Stimulated activated CD4-positive, alpha-beta T cell treated with anti-CD3 and anti-CD28 coated beads, Interleukin-15, amount 100 ng/mL, for 48 hours (primary cell): ENCODE results near the gene MTX3.
A peak's percentile ranks its signal among the peaks of the same experiment; 100 is the strongest.

Experiments
- DNase-seq, 2 donors: peaks; one replicate each; pipeline ENCODE4 v3.0.0-alpha.2; 2020; ENCODE audit warnings: low read depth in 2 of 2

MTX3 gene

DNA sequence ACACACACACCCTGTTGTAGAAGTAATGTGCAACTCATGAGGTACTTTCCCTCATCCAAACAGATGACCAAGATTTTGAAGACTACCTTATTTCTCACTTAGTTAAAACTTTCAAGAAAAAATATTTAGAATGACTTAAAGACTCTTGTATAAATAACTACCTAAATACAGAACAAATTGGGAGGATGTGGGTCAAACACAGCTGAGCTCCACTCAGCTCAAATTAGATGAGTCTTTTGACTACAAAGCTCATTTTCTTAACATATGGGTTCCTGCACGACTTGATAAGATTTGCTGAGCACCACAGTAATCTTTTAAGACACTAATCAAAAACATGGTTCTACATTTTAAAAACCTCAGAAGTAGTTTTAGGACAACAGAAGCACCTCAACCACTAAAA, 8.9 kb downstream of the MTX3 start:
- no peak for DNase-seq

DNA sequence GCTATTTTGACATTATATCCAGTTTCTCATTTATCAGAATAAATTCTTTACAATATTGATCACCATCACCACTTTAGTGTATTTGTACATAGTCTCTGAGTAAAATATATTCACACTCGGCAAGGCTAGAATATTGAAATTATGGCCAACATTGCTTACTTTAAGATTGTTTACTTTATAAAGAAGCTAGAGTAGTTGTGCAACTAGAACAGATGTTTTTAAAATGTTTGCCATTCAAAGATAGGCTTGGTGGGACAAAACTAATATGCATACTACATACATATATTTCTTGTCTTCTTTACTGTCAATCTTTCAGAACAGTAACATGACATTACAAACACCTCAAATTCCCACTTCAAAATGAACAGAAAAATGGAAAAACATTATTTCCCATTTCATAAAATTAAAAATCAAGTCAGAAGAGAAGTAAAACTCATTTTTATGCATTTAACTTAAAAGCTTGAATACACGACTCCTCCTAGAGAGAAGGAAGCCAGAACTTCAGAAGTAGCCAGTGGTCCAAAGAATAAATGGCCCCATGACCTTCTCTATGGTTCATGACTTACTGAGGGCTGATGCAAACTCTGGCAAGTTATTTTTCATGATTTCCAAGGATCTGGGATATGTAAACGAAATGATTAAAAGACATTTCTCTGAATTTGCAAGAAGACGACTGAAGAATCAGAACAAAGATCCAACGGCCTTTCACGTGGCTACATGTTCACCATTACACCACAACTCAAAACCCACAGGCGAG, 14.1 kb downstream of the MTX3 start:
- no peak for DNase-seq

DNA sequence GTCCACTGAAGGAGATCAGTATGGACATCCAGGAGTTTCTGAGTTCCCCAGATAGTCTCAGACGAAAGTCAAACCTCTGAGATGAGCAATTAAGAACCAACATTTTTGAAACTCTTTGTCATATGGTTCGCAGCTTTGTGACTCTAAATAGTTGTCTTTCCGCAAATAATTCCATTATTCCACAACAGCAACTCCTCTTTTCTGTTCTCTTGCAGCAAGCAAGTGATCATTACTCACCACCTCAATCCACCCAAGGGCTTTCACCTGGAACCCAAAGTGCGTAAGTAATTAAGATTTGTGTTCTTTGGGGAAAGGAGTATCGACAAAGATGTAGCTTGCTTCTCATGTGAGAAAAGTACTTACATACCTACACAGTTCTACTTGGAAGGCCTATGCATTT, 15.6 kb downstream of the MTX3 start:
- no peak for DNase-seq

DNA sequence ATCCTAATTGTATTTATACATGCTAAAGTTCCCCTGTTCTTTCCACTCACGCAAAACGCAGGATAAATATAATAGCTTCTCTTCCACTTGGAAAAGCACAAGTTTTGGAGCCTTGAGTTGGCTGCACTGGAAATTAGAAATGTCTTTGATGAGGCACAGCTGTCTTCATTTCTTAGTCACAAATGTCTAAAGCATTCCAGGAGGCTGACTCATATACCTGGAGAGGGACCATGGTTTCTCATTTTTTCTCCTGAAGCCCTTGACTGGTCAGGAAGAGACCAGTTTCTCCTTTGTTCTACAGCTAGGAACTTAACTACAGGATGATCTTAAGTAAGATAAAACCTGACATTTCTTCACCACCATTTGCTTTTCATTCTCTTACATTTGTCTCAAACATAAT, 16.2 kb downstream of the MTX3 start:
- DNase-seq, result no peak

DNA sequence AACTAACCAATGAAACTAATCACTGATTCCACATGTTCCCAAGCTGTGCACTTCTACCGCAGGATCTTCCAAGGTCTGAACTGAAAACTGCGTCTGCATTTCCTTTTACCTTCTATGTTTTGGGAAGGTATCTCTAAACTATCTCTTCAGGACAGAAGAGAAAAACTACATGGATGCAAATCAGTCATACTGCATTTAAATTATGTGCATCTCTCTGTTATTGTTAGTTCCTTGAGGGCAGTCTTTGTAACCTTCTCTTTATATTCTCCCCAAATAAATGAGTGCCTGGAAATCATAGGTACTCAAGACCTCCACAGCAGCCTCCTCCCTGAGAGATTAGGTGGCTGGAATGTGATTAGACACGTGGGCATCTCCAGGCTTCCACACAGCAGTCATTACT, 17.1 kb downstream of the MTX3 start:
- DNase-seq, result no peak

DNA sequence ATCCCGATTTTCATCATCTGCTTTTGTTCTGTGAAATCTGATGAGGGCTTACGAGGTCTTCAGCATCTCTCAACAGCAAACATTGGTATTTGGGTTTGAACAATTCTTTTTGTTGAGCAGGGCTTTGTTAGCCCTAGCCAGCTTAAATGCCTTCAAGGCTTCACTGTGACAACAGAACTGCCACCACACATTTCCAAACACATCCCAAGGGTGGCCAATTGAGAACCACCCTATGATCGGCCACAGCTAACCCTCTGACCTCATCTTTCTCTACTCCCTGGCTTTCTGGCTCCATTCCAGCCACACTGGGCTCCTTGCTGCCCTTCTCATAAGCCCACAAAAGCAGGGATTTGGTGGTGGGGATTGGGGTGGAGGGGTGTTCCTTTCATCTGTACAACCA, 17.6 kb downstream of the MTX3 start:
- DNase-seq, result no peak

DNA sequence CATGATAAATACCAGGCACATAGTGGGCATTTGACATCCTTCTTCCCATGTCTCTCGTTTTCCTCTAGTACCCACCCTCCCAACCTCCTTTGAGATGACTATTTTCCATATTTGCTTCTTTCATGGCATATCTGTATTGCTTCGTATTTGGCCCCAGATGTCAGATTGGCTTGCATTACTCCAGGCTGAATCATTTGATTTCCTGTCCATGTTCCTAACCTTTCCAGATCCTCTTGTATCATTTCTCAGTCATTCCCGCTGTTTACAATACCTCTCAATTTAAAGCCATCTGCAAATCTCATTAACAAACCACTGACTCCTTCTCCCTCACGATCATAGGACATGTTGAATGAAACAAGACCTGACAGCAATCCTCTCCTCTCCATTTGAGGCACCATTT, 19.9 kb downstream of the MTX3 start:
- no peak for DNase-seq

DNA sequence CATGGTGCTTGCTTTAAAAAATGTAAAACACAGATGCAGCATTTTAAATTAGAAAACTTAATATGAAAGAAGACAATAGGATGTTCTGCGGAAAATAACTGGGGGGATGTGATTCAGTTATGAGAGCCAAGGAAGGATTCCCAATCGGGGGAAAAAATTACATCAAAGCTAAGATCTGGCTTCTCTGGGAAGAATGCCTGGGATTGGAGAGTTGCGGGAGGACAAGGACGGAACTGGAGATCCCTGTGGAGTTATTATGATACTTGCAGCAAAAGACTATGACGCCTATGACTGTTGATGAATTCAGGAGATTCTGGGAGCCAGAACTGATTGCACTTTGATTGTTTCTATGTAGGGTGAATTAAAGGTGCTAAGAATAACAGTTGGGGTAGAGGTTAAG, 24.6 kb downstream of the MTX3 start:
- DNase-seq, result no peak

DNA sequence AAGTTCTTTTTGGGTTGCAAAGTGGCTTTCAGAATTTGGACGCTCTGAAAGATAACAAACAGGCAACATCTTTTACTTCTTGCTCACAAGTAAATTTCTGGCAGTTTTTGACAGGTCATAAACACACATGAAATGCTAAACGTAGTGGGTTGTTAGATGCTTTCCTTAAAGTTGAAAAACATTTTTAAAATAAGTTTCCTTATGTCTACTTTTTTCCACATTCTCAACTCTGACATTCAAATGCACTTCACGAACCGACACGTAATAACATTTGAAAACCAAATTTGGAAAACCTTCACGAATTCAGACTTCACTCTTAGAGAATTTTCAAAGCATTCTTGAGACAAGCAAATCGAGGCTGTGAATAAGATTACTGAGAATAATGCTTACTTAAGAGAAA, 26.9 kb downstream of the MTX3 start:
- no peak for DNase-seq

DNA sequence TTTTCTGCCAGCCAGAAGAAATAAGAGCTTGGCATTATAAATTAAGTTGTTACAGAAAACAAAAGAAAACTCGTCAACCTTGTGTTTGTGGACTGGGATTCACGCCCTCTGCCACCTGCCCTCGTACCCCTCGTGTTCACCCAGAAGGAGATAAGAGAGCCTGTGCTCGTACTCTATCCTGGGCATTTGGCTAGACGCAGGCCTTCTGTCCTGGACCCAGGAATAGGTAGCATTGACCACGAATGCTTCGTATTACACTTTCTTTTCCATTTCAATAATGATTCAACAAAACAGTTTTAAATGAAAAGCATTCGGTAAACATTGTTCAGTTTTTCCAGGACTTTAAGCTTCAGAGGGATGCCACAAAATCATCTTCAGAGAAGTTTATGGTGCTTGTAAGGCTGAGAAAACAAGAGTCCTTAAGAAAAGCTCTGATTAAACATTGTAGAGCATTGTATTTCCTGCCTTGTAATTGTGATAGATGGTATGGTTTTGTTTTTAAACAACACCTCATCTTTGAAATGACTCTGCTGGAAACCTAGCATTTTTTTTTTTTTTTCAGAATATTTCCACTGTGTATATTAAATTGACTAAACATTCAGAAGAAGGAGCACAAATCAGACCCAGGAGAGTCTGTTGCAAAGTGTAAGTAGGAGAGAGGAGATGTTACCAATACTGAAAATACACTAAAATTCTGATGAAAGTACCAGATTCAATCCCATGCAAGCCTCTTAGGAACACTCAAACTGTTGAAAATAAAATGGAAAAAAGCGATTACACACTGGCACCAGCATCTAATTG, 27.6 kb downstream of the MTX3 start:
- DNase-seq, result no peak

DNA sequence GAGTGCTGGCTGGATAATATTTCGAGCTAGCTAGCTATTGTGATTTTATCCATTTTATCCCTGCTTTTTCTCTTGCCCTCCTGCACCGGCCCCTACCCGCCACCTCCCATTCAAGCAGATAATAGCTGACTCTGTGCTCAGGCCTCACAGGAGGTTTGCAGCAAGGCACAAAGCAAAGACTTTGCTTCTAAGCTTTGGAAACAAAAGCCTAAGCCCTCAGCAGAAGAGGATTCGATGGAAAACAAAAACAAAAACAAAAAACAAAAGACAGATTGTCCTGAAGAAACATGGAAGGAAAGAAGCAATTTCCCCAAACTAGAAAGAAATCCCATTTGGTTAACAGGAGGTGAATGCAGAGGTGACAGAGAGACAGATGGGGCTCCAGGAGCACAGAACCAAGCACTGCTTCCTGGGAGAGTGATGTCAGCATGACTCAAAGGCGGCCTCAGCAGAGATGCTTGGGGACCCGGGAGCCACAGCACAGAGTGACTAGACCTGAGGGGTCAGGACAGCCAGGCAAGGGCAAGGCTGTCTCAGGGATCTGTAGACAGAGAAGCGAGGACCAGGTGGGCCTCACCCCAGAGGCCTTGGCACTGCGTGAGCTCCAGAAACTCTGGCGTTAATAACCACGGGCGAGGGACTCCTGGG, 28.4 kb downstream of the MTX3 start:
- DNase-seq, result peak; percentile 55 to 58

DNA sequence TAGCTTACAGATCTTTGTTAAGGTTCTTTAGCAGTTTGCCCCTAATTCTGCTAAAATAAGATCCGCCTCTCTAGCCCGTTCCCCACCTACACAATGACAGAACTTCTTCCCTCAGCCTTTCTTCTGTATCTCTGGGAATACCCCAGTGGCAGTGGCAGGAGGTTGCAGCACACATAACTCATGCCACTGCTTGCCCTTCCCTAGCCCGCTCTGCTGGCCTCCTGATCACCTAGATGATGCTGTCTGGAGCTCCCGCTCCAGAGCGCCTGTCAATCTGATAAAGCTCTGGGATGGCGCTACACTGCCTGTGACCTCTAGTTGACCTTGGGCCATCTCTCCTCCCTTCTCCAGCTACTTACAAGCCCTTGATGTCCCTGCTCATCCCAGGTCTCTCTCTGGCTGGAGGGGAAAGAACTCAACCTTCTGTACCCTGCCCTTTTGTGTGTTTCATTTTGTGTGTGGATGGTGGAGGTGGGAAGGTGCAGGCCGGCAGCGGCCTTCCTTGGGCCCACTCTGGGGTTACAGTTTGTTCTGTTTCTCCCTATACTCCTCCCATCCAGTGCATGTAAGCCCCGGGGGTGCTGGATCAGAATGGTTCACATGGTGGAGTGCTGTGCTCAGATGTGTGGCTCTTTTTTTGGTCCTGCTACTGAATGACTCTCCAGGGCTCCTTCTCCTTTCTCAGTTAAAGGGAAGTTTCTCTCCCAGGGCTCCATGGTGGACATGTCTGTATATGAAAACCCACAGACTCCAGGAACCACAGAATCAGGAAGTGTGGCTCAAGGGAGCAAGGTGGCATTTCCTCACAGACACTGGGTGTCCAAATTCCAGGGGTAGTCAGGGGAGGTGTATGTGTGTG, 29.1 kb downstream of the MTX3 start:
- no peak for DNase-seq

DNA sequence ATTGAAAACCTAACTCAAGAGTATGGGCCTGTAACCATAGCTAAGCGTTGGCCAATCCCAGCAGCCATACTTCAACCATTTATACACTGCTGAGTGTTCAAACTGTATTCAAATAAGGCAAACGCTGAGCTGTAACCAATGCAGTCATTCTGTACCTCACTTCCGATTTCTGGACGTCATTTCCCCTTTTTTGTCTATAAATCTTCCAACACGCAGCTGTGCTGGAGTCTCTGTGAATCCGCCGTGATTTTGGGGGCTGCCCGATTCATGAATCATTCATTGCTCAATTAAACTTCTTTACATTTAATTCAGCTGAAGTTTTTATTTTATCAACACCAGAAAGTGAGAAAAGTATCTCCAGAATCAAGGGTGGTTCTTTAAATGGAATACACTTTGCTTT, 31.7 kb downstream of the MTX3 start:
- no peak for DNase-seq

DNA sequence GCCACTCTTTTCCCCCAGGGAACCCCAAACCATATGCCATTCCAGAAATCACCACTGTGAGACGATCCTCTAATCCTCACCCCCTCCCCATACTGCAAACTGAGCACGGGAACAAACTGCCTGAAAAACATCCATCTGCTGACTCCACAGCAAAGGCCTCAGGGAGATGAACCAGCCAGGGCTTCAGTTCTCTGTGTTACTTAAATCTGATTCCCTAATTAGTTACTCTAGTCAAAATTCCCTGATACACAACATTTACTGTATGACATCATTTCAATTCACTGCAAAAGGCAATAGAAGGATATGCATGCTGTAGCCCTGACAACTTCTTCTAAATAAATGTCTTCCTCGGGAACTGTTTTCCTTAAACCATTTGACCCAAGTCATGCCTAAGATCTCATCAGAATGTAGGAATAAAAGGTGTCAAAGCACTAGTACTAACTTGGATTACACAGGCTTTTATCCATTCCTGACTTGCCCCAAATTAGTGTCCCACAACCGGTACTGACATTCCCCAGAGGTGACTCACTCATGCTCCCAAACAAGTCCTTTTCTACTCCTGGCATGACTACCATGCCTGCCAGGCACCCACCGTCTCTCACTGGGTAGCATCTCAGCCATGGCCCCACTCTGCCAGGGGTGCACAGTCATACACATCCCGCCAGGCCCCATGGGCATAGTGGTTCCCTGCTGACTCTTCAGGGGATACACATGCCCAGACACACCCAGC, 35.0 kb downstream of the MTX3 start:
- no peak for DNase-seq

DNA sequence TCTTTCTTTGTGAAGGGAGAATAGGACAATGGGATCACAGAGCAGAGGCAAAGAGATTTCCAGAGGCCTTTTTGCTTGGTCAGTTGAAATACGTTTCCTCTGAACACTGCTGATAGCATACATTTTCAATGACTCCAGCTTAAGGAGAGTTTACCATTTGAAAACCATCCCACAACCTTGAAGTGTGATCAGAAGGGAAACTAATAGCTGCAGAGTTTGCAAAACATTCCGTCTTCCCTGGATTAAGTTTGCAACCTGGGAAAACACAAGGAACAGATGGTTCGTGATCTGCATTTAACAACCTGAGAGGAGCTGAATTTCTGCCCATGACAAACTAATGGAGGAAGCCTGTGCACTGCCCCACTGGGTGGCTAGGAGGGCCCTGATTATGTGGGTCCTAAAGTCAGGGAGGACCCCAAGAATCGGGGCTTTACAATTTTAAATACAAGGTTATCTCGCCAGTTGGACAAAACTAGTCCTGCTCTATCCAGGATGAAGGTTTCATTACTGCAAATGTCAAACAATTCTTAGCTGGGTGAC, 35.6 kb downstream of the MTX3 start:
- DNase-seq, result no peak

DNA sequence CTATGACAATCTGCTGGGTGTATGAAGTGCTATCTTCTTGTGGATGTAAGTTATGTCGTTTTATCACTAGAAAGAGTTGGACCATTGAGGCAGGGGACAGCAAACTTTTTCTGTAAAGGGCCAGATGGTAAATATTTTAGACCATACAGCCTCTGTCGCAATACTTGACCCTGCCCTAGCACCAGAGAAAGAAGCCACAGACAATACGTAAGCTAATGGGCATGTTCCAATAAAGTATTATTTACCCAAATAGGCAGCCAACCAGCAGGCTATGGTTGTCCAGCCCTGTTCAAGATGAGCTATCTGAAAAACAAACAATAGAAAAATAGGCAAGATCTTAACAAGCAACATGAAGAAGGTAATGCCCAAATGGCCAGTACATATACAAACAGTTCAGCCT, 36.4 kb downstream of the MTX3 start:
- no peak for DNase-seq

DNA sequence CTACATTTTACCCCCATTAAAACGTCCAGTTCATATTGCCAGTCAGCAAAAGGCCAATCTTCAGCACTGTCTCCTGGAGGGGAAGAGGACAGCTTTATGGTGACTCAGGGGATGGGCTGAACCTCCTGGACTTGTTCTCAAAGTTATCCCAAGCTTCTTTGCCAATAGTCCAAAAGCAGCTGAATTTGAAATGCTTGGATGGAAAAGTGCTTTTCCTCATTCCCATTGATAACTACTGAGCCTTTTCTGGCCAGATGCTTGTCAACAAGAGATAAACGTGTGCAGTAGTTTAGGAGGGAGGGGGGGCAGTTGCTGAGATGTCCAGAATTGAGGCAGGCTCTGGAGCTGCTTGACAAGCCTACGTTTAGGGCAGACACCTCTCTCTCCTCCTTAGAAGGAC, 43.5 kb downstream of the MTX3 start:
- no peak for DNase-seq

DNA sequence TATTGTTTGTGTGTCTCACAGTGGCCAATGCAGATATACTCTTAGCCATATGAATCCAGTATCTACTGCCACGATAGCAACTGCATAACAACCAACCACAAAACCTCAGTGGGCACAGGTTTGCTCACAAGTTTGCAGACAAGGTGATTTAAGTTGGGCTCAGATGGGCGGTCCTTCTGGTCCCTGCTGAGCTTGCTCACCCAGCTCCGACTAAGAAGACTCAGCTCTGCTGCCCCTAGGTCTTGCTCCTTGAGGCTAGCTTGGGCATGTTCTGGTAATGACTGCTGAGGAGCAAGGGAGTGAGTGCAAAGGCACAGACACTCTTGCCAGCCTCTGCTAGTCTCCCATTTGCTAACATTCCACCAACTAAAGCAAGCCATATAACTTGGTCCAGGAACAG, 52.6 kb downstream of the MTX3 start:
- peak; percentile 4 to 6 for DNase-seq

DNA sequence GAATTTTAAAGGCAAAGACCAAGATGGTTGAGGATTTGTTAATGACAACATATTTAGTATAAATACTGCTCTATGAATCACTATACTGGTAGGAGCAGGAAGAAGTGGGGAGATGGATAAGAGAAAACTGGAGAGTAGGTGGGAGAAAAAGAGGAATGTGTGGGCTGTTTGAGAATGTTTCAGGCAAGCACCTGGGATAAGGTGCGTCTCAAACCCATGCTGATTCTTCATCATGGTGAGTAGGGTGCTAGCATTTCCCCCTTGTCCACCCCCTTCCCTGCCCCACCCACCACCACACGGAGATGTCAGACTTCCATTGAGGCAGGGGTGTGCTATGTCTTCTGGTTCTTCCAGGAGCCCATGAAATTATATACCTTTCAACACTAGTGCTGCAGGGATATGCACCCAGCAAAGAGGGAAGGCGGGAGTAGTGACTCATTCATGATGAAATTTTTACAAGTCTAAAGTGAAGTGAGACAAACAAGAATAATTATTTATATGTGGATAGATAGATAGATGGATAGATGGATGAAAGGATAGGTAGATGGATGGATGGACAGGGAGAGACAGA, 54.3 kb downstream of the MTX3 start:
- no peak for DNase-seq

DNA sequence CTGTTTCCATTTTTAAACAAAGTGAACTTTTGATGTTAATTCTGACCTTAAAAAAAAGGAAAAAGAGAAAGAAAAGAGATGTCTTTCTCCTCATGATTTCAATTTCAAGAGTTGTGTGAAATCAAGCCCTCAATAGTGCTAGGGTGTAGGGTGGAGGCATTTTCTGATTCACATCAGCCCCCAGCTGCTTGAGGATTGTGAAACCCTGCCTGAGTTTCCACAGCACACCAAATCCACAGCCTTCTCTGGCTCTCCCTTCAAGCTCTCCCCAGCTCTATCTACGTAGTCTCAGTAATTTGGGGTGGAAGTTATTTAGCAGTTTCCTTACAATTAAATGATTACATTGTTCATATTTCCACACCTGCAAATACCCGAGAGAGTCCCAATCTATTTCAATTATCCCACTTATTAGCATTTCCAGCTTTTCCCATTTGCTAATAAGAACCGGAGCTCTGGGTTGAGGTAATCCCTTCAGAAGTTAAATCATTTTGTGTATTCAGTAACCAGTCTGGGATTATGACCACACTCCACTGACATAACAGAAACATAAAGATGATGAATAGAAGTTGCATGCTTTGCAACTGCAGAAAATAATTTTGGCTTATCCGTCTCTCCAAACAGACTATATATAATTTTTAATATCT, 54.9 kb downstream of the MTX3 start:
- no peak for DNase-seq
